HG02678 (cell line): Measurements from ENCODE around the gene SF3A1.

Source experiments
- ATAC-seq: cut with Tn5 transposase; IDR thresholded peaks from one replicate; pipeline ENCODE4 v1.9.1; 2021; ENCODE audit warnings: mild to moderate bottlenecking, moderate library complexity; ENCODE audit not compliant: unreplicated experiment

The SF3A1 gene

GRCh38 chr22:30289141-30289979, 67.3 kb downstream of the SF3A1 start, which contains the start of gene CASTOR1:
TSS of gene CASTOR1 (minus strand) at chr22:30289505. CDS start at chr22:30289497, 8 bp downstream.
- ATAC-seq: peak; percentile 78

GRCh38 chr22:30288419-30289140, 68.1 kb downstream of the SF3A1 start:
- no peak for ATAC-seq

GRCh38 chr22:30287648-30288418, 68.9 kb downstream of the SF3A1 start:
- no peak for ATAC-seq

GRCh38 chr22:30286813-30287647, 69.7 kb downstream of the SF3A1 start:
- ATAC-seq: no peak

- ATAC-seq: no peak
These were observed 70.4 kb downstream of the SF3A1 start for GRCh38 chr22:30286331-30286730.

- no peak for ATAC-seq
These were observed 70.9 kb downstream of the SF3A1 start for GRCh38 chr22:30285846-30286200.

GRCh38 chr22:30285176-30285845, 71.4 kb downstream of the SF3A1 start:
- ATAC-seq: no peak

- ATAC-seq: no peak
These were observed 72.0 kb downstream of the SF3A1 start for GRCh38 chr22:30284666-30285065.

- ATAC-seq: no peak
These were observed 72.5 kb downstream of the SF3A1 start for GRCh38 chr22:30284172-30284571.

GRCh38 chr22:30283342-30283741, 73.4 kb downstream of the SF3A1 start:
- no peak for ATAC-seq

GRCh38 chr22:30282616-30283046, 74.1 kb downstream of the SF3A1 start:
- no peak for ATAC-seq
